ENCODE data around the gene RELB.
"Not testable (repeated sequence)": the region's sequence is repeated elsewhere in the genome, so short reads cannot be mapped to it uniquely, and the experiment has no call there.

Gene RELB

GRCh38 chr19:44987148-44987675 lies 14.1 kb upstream of the RELB start:
- DNase-seq, result no peak

- no peak for DNase-seq
Measured at GRCh38 chr19:44988273-44988672, 13.0 kb upstream of the RELB start.

- peak; percentile 83 for DNase-seq
Measured at GRCh38 chr19:44988896-44989556, 12.2 kb upstream of the RELB start.

GRCh38 chr19:44990459-44990858 lies 10.8 kb upstream of the RELB start:
- DNase-seq, result no peak

- no peak for DNase-seq
Measured at GRCh38 chr19:44990966-44991365, 10.3 kb upstream of the RELB start.

GRCh38 chr19:44992336-44993163 lies 8.7 kb upstream of the RELB start:
- no peak for DNase-seq

GRCh38 chr19:44993526-44993925 lies 7.7 kb upstream of the RELB start:
- no peak for DNase-seq

GRCh38 chr19:44993926-44994537 lies 7.2 kb upstream of the RELB start:
- DNase-seq, result no peak

- DNase-seq, result no peak
Measured at GRCh38 chr19:44998025-44998424, 3.2 kb upstream of the RELB start.

GRCh38 chr19:44999131-44999925 lies 1.9 kb upstream of the RELB start:
- not testable (repeated sequence) for DNase-seq

GRCh38 chr19:45000665-45001064 lies 599 bp upstream of the RELB start:
- not testable (repeated sequence) for DNase-seq

- DNase-seq, result no peak
Measured at GRCh38 chr19:45003485-45003884, 2.2 kb downstream of the RELB start.

GRCh38 chr19:45005787-45006186 lies 4.5 kb downstream of the RELB start:
- no peak for DNase-seq

GRCh38 chr19:45008552-45008951 lies 7.3 kb downstream of the RELB start:
- no peak for DNase-seq

GRCh38 chr19:45009625-45010255 lies 8.5 kb downstream of the RELB start:
- no peak for DNase-seq

GRCh38 chr19:45010306-45010705 lies 9.0 kb downstream of the RELB start:
- peak; percentile 22 for DNase-seq

GRCh38 chr19:45011959-45012358 lies 10.7 kb downstream of the RELB start:
- no peak for DNase-seq

- DNase-seq, result peak; percentile 89
Measured at GRCh38 chr19:45016388-45017314, 15.4 kb downstream of the RELB start.

- no peak for DNase-seq
Measured at GRCh38 chr19:45019187-45019586, 17.9 kb downstream of the RELB start.

GRCh38 chr19:45020071-45020470 lies 18.8 kb downstream of the RELB start:
- no peak for DNase-seq

GRCh38 chr19:45021971-45022370 lies 20.7 kb downstream of the RELB start:
- DNase-seq, result no peak
